DMS53 (cell line): ENCODE data around the gene SMARCE1.

Experiments used
- DNase-seq: peaks from one replicate; lab custom pipeline; 2025; lab: John Stamatoyannopoulos, UW

SMARCE1 gene

GRCh38 chr17:40580140-40580539 lies 67.5 kb downstream of the SMARCE1 start:
- DNase-seq = no peak

GRCh38 chr17:40579471-40579870 lies 68.1 kb downstream of the SMARCE1 start:
- no peak for DNase-seq

GRCh38 chr17:40577611-40578065 lies 70.0 kb downstream of the SMARCE1 start:
- no peak for DNase-seq

- no peak for DNase-seq
Measured at GRCh38 chr17:40576113-40576740, 71.4 kb downstream of the SMARCE1 start.
